ENCODE measurements around the gene ATP1A4.

GRCh38 chr1:160134791-160135572 is 16.4 kb upstream of the ATP1A4 start:
- TF ChIP-seq MYC (CRISPR knock-in tag; IDR thresholded peaks at IDR 0.05; ENCODE audit: borderline replicate concordance): no peak
- TF ChIP-seq MED8 (CRISPR knock-in tag; IDR thresholded peaks at IDR 0.05; ENCODE audit: insufficient replicate concordance): no peak
- TF ChIP-seq POLR2A (IDR thresholded peaks at IDR 0.05; ENCODE audit: insufficient read depth in 1 of 2, low read depth in 2 of 2, low read length in 2 of 2): no peak
- TF ChIP-seq NFATC3 (CRISPR knock-in tag; IDR thresholded peaks at IDR 0.05): no peak
- TF ChIP-seq ZNF121 (CRISPR knock-in tag; IDR thresholded peaks at IDR 0.05): no peak
- no peak for TF ChIP-seq ZNF138 (CRISPR knock-in tag; IDR thresholded peaks at IDR 0.05; ENCODE audit: low read depth)
- no peak for TF ChIP-seq ZBTB21 (CRISPR knock-in tag; IDR thresholded peaks at IDR 0.05)
- TF ChIP-seq ZNF629 (CRISPR knock-in tag; conservative IDR thresholded peaks at IDR 0.05): no peak
- TF ChIP-seq CTCF (CRISPR knock-in tag; IDR thresholded peaks at IDR 0.05): no peak
- no peak for TF ChIP-seq CHD4 (IDR thresholded peaks at IDR 0.05; ENCODE audit: borderline replicate concordance, low read length)
- no peak for TF ChIP-seq SIN3A (IDR thresholded peaks at IDR 0.05; ENCODE audit: borderline replicate concordance, low read depth, low read length)

All from HepG2 (cell line).